ENCODE measurements around the gene PFKFB3.

PFKFB3 gene

DNA sequence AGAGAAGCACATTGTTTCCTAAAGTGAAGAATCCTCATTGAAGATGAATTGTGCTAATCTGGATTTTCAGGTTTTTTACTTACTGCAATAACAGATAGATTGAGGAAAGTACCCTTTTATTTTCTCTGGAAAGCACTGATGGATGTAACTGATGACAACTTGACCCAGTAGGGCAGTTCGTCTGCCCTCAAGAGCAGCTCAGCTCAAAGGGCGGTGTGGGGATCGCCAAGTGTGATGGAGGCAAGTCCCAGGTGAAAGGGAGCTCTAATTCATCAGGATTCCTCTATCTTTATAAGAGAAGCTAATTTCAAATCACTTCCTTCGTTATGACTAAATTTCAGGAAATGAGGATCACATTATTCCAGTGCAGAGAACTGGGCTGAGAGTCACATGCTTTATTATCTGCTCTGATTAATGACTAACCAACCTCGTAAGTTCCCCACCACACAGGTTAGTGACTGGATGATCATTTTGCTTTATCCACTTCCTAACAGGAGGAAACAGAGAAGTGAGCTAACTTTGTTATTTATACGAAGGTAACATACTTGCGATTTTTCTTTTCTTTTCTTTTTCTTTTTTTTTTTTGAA is 98.8 kb downstream of the PFKFB3 start:
- DNase-seq (ENCODE audit: low read depth): no peak

Data from activated T-cell treated with anti-CD3 and anti-CD28 coated beads for 1 hour (primary cell).